Measurements from ENCODE around the gene LRFN2. TPM values are rescaled to one million over a fixed set of nuclear protein-coding genes. Genes with fewer than 3 reads are reported as not detected.

LRFN2 gene
- total and polyA plus RNA-seq, 2 of the 8 experiments (the other 6 are each of a cell fraction or from before 2014, with no cell fraction given), result 2.3 TPM

- TF ChIP-seq ATF2 (IDR thresholded peaks at IDR 0.05; ENCODE audit: low read length), result peak; percentile 47; the same call in 1 of the 2 replicates
- no peak for TF ChIP-seq JUN (IDR thresholded peaks at IDR 0.05; ENCODE audit: low read depth, low read length)
- no peak for TF ChIP-seq SAP30 (IDR thresholded peaks at IDR 0.05; ENCODE audit: insufficient read depth, insufficient replicate concordance, low read length)
- no peak for TF ChIP-seq SIX5 (IDR thresholded peaks at IDR 0.05; ENCODE audit: low read depth, low read length)
- TF ChIP-seq POLR2AphosphoS5 (IDR thresholded peaks at IDR 0.05; ENCODE audit: low read depth, low read length), result no peak
- no peak for TF ChIP-seq NANOG (IDR thresholded peaks at IDR 0.05; ENCODE audit: insufficient read depth, low read depth, low read length, poor library complexity, severe bottlenecking)
- no peak for TF ChIP-seq SP2 (IDR thresholded peaks at IDR 0.05; ENCODE audit: low read length)
- no peak for TF ChIP-seq TAF7 (optimal IDR thresholded peaks at IDR 0.05; ENCODE audit: borderline replicate concordance, low read depth, low read length)
- no peak for TF ChIP-seq GABPA (IDR thresholded peaks at IDR 0.05; ENCODE audit: borderline replicate concordance, insufficient read depth, low read length)
- no peak for TF ChIP-seq SP4 (IDR thresholded peaks at IDR 0.05; ENCODE audit: low read length)
- TF ChIP-seq TBP (IDR thresholded peaks at IDR 0.05; ENCODE audit: low read depth, low read length), result no peak
- no peak for TF ChIP-seq HDAC6 (IDR thresholded peaks at IDR 0.05; ENCODE audit: low read depth, low read length)
- peak; percentile 28; the same call in 1 of the 2 replicates for TF ChIP-seq CREB1 (IDR thresholded peaks at IDR 0.05)
- no peak for TF ChIP-seq RFX5 (IDR thresholded peaks at IDR 0.05; ENCODE audit: borderline replicate concordance, low read depth, low read length)
- TF ChIP-seq SIRT6 (IDR thresholded peaks at IDR 0.05; ENCODE audit: low read length), result no peak
Observed at GRCh38 chr6:40359808-40360207, 227.4 kb downstream of the LRFN2 start (continued).

Data from H1 (cell line).